ENCODE data around the gene BPIFA3.
A peak's percentile ranks its signal among the peaks of the same experiment; 100 is the strongest.

BPIFA3 gene

GRCh38 chr20:33229843-33230242 lies 12.7 kb downstream of the BPIFA3 start:
- DNase-seq, result no peak

DNA sequence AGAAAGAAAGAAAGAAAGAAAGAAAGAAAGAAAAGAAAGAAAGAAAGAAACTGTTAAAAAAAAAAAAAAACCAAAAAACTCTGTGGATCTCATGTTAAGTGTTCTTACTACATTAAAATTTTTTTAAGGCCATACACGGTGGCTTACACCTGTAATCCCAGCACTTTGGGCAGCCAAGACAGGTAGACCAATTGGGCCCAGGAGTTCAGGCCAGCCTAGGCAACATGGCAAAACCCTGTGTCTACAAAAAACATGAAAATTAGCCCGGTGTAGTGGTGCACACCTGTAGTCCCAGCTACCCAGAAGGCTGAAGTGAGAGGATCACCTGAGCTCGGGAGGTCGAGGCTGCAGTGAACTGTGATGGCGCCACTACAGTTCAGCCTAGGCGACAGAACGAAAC lies 14.1 kb downstream of the BPIFA3 start:
- no peak for DNase-seq

- no peak for DNase-seq
Measured at GRCh38 chr20:33232486-33233072, 15.4 kb downstream of the BPIFA3 start.

DNA sequence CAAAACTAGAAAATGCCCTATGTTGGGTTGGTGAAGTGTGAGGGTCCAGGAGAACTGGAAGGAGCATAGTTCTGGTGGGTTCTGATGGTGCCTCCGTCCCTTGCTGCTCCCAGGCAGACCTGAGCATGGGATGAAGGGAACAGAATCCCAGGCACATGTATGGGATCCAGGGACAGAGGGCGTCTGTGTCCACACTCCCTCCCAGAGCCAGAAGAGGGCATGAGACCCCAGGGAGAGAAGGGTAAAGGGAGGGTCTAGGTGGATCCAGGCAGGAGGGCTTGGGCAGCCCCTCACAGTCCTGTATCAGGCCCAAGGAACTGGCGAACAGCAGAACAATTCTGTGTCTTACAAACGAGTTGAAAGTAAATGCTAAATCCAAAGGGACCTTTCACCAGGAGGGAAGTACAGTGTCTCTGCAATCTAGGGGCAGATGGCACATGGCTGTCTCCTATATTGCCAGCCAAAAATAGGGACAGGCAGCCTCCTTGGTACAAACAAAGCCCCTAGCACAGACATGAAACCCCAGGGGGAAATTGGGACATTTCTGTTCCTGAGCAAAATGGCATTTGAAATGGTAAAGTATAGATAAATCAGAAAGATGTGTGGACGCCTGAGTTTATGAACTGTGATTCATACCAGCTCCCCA lies 16.1 kb downstream of the BPIFA3 start:
- DNase-seq, result no peak

- DNase-seq, result no peak
Measured at GRCh38 chr20:33234050-33234449, 16.9 kb downstream of the BPIFA3 start.

DNA sequence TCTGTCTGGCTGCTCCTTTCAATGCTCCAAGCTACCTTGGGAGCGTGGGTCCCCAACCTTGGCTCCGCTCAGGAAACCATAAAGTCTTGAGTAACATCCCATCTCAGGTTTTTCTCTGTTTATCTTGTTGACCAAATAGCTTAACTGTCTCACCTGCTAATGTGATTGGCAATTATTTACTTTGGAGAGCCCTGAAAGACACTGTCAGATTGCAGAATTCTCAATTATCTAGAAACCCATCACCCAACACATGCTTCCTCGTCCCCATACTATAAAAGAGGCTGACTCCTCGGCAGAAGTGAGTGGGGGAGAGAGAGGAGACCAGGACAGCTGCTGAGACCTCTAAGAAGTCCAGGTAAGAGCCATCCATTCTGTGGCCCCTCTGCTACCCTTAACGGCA lies 18.5 kb downstream of the BPIFA3 start, which contains the start of gene BPIFA1:
Gene BPIFA1, plus strand, starts transcription at position 301 of the 400 bp plus-strand sequence. CDS start 1,716 bp downstream, outside the sequence.
- DNase-seq, result no peak

DNA sequence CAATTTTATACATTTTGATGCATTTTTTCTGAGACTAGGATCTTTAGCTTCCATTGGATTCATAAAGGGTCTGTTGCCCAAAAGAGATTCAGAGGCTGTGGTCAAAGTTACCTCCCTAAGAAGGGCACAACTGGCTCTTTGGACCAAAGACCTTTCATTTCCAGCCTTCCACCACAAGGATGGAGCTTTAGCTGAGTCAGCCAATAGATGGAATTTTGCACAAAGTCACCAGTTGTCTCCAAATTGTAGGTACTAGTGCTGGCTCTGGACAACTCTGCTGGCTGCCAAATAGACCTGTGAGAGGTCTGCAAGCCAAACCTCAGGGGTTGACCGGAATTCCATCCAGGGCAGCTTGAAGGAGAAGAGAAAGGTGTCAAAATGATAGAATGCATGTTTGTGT lies 19.2 kb downstream of the BPIFA3 start:
- DNase-seq, result no peak

GRCh38 chr20:33237989-33238388 lies 20.8 kb downstream of the BPIFA3 start:
- no peak for DNase-seq

GRCh38 chr20:33239418-33239817 lies 22.3 kb downstream of the BPIFA3 start:
- no peak for DNase-seq

- no peak for DNase-seq
Measured at GRCh38 chr20:33239979-33240736, 23.0 kb downstream of the BPIFA3 start.

GRCh38 chr20:33240923-33241322 lies 23.8 kb downstream of the BPIFA3 start:
- no peak for DNase-seq

DNA sequence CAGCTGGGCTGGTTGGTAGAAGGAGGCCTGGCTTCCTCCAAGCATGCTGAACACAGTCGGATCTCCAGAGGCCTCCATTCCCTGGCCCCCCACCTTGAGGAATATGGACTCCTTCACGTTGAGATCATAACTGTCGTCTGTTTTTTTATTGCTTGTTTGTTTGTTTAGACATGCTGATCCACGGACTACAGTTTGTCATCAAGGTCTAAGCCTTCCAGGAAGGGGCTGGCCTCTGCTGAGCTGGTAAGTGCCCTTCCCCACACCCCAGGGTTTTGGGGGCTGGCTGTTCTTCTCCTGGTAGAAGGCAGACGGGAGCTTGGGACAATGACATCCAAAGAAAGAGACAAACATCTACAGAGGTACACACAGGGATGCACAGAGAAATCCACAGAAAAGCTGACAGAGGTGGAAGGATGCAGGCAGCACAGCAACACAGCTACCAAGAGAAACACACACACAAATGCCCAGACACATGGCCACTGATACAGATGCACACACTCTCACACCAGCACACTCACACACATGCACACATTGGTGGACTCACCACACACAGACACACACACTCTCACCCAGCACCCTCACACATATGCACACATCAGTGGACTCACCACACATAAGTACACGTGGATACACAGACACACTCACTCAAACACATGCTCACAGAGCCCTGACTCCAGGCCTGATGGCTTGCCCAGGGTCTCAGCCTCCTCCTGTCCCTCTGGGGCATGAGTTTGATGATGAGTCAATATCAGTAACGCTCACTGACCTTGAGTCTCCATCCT lies 25.4 kb downstream of the BPIFA3 start:
- DNase-seq, result no peak

GRCh38 chr20:33246077-33246476 lies 28.9 kb downstream of the BPIFA3 start:
- DNase-seq, result no peak

DNA sequence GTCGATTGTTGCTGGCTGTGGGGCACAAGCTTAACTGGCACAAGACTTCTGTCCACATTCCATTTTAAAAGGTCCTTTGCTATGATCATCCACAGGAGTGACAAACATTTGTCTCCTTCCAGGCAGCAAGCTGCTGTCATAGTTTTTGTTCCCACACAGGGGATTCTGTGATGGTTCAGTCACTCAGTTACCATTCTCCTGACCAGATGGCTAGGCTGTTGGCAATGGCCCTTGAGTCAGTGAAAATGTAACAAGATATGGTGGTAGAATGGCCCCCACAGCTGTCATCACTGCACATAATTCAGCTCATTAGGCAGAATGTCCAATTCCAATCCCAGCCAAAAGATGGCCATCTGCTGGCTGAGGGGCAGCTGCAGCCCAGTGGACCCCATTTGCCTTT lies 32.3 kb downstream of the BPIFA3 start:
- peak; percentile 84 for DNase-seq

GRCh38 chr20:33250666-33251065 lies 33.5 kb downstream of the BPIFA3 start:
- peak; percentile 37 for DNase-seq

DNA sequence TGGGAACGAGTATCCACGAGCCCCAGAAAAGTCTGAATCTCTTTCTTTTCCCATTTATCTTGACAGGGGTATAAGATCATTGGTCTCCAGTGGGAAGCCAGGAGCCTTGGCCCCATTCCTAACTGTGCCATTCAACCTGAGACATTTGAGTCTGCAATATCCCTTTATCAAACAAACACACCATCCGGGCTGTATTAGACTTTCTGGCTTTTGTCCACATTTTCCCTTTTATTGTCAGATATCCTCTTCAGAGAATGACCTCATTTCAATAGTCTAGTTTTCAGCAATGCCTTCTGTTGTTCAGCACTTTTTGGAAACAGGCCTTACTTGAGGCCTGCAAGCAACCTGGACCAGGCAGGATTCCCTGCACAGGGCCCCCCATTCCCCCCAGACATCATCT lies 34.3 kb downstream of the BPIFA3 start:
- DNase-seq, result peak; percentile 82

DNA sequence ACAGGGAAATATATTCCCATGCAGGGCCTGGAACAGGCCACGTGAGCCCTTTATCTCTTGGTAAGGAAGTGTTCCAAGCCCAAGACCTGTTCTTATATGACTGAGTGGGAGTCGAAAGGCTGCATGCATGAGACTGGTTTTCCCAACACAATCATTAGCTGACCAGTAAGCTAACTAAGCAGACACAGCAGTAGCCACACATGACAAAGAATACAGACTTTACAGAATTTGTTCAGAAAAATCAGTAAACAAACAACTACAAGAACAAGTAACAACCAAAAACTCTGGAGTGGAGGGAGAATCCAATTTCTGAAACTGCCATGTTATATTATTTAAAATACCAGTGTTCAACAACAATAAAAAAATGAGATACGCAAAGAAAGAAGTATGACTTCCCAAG lies 35.3 kb downstream of the BPIFA3 start:
- no peak for DNase-seq

DNA sequence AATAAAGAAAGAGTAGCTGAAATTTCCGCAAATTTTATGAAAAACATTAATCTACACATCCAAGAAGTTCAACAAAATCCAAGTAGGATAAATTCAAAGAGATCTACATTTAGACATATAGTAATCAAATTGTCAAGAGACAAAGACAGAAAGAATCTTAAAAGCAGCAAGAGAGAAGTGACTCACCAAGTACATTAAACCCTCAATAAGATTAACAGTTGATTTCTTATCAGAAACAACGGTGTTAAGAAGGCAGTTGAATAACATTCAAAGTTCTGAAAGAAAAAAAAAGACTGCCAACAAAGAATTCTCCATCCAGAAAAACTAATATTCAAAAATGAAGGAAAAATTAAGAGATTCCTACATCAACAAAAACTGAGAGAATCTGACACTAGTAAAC lies 37.9 kb downstream of the BPIFA3 start:
- DNase-seq, result no peak

- DNase-seq, result no peak
Measured at GRCh38 chr20:33257237-33257636, 40.1 kb downstream of the BPIFA3 start.

DNA sequence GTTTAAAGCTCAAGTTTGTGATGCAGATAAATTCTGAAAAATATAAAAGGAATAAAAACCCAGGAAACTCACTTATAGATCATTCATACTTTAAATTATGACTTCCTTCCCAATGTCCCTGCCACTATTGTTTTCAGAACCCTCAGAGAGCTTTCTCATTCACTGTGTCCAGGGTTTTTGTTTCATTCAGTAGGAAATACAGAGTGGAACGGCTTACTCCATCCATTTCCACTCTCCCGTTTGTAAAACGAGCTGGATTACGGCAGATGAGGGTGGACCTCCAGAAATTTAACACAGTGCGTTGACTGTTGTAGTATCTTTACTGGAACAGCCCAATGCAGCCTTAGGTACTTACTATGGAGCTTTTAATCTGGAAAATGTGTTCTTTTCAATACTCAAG lies 42.2 kb downstream of the BPIFA3 start:
- no peak for DNase-seq

- no peak for DNase-seq
Measured at GRCh38 chr20:33261465-33261864, 44.3 kb downstream of the BPIFA3 start.

DNA sequence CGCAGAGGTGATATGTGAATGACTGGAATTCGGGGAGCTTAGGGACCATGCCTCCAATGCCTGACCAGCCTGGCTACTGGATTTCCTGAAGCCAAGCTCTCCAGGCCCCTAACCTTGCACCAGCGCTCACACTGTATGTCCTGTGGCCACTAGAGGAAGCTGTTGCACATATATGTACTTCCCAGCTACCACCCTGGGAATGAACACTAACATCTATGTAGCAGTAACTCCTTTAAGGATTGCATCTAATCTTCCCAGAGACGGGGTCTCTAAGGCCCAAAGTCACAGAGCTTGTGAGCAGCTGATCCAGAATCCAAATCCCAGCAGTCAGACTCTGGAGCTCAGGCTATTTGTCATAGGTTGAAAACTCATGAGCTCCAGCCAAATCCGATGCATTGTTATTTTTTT lies 45.5 kb downstream of the BPIFA3 start:
- DNase-seq, result peak; percentile 66

DNA sequence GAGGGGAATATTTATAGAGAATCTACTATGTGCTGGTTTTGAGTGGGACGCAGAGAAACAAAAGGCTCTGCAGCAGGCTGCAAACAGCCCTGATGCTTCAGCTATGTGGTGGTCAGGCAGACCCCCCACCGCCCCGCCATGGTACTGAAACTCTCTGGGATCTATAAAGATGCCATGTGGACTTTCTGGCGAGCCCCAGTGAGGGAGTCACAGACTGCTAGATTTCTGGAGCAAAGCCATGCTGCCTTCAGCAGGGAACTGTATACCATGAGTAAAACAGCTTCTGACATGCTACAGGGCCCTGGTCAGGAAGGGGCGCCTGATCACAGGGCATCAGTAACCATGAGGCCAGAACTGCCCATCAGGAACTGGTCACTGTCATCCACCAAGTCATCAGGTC lies 46.6 kb downstream of the BPIFA3 start:
- DNase-seq, result peak; percentile 17
